LNCAP (cell line): Measurements from ENCODE around the gene SPEF1.

ENCODE experiments used
- TF ChIP-seq, protein P1 (sequence below): fragments of 450-650 bp; IDR thresholded peaks from 2 replicates; pipeline ENCODE4 v1.5.1; 2017; ENCODE audit warnings: mild to moderate bottlenecking

Gene SPEF1

DNA sequence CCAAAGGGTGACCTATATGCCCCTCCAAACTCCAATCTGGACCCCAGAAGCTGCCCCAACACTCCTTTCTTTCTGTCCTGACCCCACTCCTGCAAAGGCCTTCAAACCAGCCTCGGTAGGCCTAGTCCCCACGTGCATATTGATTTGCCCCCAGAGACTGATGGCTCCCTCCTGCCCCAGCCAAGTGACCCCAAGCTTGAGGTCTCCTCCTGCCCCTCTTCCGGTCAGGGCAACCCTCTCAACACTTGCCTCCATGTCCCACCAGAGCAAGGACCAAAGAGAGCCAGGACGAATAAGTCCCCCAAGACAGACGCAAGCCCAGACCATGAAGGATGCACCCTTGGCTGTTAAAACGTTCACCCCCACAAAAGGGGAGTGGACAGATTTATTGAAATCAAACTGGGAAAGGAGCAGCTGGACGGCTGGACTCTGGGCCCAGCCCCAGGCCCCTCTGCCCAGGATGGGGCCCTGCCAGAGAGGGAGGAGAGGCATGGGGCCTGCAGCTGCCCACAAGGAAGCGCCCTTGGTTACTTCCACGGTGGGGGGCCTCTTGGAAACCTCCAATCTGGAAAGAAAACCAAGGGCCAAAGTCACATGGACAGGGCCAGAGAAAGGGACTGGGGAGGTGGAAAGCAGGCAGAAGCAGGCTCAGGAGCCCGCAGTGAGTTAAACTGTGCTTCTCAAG lies 2.4 kb upstream of the SPEF1 start:
- TF ChIP-seq, protein P1, sequence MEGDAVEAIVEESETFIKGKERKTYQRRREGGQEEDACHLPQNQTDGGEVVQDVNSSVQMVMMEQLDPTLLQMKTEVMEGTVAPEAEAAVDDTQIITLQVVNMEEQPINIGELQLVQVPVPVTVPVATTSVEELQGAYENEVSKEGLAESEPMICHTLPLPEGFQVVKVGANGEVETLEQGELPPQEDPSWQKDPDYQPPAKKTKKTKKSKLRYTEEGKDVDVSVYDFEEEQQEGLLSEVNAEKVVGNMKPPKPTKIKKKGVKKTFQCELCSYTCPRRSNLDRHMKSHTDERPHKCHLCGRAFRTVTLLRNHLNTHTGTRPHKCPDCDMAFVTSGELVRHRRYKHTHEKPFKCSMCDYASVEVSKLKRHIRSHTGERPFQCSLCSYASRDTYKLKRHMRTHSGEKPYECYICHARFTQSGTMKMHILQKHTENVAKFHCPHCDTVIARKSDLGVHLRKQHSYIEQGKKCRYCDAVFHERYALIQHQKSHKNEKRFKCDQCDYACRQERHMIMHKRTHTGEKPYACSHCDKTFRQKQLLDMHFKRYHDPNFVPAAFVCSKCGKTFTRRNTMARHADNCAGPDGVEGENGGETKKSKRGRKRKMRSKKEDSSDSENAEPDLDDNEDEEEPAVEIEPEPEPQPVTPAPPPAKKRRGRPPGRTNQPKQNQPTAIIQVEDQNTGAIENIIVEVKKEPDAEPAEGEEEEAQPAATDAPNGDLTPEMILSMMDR: no peak

DNA sequence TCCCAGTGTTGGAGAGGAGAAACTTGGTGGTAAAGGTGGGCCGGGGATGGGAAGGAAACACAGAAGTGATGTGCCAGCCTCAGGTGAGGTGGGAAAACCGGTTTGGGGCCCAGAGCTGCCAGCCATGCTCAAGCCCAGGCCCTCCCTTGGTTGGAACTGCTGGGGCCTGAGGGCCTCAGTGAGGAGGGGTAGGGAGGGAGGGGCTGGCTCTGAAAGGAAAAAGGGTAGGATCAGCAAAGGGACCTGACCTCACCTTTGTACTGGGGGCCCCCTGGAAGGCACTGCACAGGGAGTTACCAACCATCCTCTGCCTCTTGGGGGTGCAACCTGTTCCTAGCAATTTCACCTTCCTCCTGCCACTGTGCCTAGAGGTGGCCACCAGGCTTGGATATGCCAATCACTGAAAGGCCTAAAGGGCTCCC lies 1.8 kb upstream of the SPEF1 start:
- TF ChIP-seq, protein P1: no peak

DNA sequence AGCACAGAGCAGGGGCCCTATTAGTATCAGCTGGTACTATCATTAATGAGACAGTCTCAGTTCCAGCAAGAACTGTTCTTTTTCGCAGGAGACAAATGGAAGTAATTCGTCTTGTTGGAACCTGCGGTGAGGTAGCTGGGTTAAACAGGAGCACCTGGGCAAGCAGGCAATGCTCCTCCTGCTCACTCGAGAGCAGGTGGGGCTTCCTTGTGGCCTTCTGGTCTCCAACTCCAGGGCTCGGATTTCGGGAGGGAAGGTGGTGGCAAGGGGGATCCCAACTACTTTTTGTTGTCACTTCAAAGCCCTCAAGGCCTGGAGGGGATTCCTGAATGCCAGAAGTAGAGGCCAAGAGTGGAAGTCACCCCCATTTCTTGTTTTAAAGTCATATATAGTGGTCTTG lies 1.3 kb upstream of the SPEF1 start:
- TF ChIP-seq, protein P1: no peak

DNA sequence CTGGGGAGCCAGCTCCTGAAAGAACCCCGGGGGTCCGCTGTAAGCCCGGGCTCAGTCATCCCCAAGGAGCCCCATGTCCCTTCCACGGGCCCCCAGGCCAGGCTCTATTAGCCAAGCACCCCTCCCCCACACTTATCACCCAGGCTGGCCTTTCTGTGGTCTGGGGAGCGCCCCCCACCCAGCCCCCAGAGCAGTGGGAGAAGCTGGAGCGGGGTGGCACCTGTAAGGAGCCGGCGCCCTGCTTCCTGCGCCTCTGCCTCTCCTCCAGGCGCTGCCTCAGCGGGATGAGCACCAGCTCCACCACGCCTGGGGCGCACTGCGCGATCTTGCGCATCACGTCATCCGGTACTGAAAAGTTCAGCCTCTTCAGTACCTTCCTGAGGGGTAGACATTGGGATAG lies 2.3 kb downstream of the SPEF1 start:
- TF ChIP-seq, protein P1: no peak

DNA sequence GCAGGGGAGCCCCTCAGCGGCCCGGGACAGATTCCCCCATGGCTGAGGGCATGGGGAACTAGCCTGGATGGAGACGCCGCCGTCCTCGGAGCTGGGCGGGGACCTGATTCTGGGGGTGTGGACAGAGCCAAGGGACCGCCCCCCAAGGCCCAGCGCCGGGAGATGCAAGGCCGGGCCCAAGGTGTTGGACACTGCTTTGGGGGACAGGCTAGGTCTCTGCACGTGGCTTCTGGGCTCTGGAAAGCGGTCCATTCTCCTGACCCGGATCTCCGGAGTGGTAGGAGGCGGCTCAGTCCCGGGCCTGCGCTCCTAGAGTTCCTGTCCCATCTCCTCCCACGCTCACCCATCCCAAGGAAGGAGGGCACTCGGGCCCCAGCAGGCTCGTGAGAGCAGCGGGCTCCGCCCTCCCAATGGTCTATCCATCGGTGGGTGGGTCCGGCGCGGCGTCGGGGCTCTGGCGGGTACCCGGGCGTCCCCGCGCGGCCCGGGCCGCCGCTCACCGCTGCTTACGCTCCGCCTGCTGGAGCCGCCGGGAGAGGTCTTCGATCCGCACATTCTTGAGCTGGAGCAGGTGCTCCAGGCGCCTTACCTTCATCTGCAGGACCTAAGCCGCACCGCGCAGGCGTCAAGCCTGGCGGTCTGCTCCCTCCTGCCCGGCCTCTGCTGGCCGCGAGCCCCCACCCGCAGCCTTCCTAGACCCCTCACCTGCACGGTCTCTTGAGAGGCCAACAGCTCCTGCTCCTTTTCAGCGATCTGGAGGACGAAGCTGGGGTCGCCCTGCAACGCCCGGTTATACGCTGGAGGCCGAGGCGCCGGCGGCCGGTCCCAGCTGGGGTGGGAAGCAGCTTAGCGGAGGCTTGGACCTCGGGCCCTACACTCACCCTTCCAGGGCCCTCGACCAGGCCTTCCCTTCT lies 3.3 kb downstream of the SPEF1 start:
- TF ChIP-seq, protein P1: no peak

DNA sequence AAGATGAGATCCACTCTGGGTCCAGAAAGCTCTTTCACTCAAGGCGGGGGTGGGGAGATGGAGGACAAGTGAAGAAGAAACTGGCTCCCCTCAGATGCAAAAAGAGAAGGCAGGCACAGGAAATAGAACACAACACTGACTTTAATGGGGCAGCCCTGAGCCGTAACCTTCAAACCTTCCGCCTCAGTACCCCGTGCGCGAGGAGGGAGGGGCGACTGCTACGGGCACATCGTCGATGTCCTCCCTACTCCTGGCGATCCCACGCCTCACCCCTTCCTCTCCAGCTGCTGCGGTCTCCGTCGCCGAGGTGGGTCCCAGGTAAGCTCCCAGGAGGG lies 3.9 kb downstream of the SPEF1 start:
- TF ChIP-seq, protein P1: no peak

DNA sequence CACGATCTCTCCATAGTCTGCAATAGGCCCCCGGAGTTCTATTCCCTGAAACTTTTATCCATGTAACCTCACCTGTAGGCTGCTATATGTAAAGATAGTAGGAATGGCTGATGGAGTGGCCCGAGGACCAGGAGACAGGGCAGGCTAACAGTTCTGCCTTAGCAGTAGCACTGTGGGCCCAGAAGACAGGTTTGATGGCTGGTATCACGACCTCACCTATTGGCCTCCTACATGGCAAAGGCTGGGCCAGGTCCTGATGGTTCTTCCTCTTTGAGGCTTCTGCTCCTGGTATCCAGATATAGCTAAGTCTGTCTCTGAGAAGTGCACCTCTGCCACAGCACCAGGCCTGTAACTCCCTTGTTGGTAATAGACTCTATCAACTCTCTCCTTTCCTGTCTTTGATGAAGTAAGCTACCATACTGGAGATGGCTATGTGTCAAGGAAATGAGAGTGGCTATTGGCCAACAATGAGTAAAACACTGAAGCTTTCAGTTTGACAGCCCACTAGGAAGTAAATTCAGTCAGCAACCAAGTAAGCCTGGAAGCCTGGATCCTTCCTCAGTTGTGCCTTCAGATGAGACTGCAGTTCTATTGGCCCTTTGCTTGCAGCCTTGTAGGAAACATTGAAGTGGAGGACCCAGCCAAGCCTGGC lies 5.7 kb downstream of the SPEF1 start:
- TF ChIP-seq, protein P1: no peak
